AML-193 (cell line): ENCODE data around the gene MAP2K5.
A peak's percentile ranks its signal among the peaks of the same experiment; 100 is the strongest.
"Not testable (repeated sequence)": the region's sequence is repeated elsewhere in the genome, so short reads cannot be mapped to it uniquely, and the experiment has no call there.

Experiments
- DNase-seq, 2 experiments: peaks; one replicate each; lab custom pipeline; 2025; lab: John Stamatoyannopoulos, UW

The MAP2K5 gene

DNA sequence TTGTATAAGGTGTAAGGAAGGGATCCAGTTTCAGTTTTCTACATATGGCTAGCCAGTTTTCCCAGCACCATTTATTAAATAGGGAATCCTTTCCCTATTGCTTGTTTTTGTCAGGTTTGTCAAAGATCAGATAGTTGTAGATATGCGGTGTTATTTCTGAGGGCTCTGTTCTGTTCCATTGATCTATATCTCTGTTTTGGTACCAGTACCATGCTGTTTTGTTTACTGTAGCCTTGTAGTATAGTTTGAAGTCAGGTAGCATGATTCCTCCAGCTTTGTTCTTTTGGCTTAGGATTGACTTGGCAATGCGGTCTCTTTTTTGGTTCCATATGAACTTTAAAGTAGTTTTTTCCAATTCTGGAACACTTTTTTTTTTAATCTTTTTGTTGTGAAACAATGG, 130.3 kb downstream of the MAP2K5 start:
- DNase-seq, result not testable (repeated sequence)

DNA sequence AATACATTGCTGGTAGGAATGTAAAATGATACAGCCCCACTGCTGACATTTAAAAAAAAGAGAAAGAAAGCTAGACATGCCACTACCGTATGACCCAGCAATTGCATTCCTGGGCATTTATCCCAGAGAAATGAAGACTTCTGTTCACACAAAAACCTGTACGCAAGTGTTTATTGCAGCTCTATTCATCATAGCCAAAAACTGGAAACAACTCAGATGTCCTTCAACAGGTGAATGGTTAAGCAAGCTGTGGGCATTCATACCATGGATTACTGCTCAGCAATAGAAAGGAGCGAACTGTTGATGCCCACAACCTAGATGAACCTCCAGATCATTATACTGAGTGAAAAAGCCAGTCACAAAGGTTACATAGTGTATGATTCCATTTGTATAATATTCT, 132.5 kb downstream of the MAP2K5 start:
- no peak for DNase-seq

DNA sequence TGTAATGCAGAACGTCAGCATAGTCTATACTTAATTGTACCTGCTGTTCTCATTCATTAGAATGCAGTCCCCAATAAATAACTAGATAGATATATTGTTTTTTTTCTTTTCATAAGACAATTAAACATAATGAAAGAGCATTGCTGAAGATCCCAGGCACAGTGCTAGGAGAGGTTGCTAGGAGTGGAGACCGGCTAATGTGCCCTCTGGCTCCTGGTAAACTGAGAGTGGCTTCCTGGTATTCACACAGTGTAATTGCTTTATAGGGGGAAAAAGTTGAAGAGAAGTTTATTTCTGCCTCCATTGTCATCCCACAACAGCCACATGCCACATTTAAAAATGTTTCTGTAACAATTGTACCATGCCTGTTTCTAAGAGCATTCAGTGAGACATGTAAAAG, 135.6 kb downstream of the MAP2K5 start:
- no peak for DNase-seq

DNA sequence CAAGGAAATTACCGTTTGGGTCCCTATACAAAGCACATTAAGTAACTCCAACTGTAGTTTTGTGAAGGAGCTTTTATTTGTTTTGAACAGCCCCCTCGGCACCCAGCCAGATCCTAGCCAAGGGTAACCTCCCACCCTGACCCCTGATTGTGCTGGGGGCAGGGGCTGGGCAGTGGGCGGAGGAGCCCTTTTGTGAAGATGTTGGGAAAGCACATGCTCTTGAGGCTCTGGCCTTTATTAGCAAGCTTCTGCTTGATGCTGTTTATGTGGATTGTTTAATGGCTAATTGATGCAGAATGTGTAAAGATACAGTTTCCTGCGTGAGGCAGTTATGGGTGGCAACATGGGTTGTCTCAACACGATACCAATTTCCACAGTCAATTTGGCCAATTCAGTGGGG, 136.5 kb downstream of the MAP2K5 start:
- DNase-seq, result no peak

DNA sequence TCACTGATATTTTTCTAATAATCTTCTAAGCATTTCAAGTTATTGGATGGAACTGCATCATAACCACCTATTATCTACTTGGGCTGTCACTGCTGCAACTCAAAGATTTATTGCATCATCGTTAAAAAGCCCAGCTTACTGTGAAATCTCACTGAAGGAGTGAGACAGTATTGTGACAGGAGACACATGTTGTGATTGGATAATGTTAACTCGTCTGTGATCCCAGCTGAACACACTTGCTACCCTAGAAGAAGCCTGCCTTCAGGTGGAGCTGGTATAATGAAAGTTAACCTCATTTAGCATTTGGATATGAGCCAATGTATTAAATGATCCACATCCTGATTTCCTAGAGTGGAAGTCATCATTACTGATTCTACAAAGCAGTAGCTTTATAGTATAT, 138.1 kb downstream of the MAP2K5 start:
- DNase-seq, result no peak

DNA sequence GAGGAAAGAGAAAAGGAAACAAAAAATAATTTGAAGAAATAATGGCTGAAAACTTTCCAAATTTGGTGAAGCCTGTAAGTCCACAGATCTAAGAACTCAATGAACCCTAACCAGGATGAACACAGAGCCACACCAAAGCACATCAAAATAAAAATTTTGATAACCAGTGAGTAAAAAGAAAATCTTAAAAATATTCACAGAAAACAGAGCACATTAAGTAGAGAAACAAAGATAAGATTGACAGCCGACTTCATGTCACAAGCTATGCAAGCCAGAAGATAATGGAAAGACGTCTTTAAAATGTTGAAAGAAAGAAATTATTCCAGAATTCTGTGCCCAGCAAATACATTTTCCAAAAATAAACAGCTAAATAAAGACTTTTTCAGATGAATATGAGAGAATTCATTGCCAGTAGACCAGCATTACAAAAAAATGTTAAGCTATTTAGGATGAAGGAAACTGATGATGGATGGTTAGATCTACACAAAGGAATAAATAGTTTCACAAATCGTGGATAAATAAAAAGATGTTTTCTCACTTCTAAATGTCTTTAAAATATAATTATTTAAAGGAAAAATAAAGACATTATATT, 142.6 kb downstream of the MAP2K5 start:
- DNase-seq, result peak in 1 of 2 experiments; percentile 6

DNA sequence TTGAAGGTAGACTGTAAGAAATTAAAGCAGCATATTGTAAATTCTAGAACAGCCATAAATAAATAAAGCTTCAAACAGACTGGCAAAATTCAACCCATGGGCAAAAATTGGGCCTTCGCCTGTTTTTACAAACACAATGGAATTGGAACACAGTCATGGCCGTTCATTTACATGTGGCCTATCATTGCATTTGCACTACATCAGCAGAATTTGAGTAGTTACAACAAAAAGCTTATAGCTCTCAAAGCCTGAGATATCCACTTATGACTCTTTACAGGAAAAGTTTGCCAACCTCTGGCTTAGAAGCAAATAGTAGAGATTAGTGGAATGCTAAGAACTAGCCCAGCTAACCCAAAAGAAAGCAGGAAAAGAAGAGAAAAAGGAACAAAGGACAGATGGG, 143.2 kb downstream of the MAP2K5 start:
- no peak for DNase-seq

DNA sequence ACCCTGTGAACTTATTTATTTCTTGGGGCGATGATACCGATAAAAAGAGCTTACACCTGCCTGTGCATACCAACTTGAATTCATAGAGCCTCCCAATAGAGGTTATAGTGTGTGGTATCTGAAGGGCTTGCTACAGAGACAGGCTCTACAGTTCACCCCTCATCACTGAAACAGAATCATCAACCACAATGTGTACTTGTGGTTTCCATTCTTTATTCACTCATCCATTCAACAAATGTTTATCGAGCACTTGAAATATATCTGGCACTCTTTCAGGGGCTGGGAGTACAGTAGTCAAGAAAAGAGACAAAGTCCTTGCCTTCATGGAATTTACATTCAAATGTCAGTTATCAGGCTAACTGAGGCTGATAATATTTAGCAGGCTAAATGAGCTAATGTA, 148.4 kb downstream of the MAP2K5 start:
- DNase-seq, result no peak

DNA sequence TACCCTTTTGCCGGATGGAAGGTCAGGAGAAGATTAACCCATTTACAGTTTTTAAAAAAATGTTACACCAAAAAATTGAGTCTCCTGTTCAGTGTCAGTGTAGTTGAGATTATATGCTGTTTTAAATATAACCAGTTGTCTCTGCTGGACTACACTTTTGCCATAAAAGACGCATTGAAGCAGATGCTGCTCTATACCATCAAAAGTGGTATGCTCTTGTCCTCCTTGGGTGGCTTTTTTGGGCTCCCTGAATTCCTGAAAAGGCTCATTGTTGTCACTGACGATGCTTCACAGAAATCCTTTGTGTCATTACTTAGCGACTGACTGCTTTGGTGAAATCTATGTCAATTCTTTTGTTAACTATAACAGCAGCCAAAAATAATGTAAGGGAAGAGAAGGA, 148.9 kb downstream of the MAP2K5 start:
- no peak for DNase-seq

DNA sequence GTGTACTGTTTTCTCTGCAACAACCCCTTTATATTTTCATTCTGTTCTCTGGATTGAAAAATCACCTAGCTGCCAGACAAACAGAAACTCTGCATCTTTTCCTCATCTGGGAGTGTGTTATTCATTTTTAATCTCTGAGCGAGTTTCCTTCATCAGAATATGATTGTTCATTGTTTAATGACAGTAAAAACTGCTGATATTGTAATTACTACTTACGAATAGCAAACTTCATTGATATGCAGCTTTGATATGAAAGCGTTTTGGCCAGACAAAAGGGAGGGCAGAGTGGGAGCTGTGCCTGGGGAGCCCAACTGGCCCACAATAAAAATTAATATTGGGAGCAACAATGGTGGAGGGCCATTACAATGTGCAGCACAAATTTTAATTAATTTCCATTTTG, 150.1 kb downstream of the MAP2K5 start:
- no peak for DNase-seq

DNA sequence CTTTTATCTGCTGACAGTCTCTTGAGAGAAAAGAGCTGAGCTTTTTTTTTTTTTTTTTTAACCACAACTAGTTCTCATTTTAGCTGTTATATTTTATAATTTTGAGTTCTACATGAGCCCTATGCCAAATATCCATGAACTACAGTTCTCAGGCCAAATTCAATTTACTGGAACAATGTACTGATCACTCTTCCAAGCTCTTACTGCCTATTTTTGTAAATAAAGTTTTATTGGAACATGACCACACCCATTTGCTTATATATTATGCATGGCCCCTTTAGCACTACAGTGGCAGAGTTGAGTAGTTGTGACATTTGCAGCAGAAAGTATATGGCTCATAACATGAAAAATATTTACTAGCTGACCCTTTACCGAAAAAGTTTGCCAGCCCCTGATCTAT, 153.6 kb downstream of the MAP2K5 start:
- DNase-seq, result no peak

DNA sequence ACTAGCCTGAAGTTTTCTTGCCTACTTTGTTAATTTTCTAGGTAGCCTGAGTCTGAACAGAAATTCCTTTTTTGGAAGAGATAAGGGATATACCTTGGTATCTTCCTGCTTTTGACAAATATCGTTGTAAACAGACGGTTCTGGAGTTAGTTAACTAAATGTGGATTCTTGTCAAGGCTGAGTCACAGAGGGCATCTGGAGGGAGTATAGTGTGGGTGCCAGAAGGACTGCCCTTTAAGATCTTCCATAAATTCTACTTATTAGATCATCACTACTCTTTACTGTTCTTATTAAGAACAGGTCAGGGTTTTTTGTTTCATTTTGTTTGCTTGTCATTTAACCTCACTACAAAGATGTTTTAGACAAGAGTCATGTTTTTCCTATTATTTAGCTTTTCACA, 157.5 kb downstream of the MAP2K5 start:
- DNase-seq, result no peak

DNA sequence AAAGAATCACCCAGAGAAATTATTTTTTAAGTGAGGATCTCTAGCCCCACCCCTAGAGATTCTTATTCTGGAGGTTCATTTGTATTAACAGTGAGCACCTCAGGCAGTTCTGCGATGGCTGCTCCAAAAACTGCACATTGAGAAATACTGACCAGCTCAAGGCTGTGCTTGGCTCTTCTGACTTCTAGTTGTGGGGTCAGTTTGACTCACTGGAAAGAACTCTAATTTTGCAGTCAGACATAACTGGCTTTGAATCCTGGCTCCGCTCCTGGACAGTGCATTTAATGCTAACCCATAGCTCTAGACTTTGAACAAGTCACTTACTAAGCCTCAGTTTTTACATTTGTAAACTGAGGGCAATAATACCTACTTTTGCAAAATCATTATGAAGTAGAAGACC, 159.2 kb downstream of the MAP2K5 start:
- DNase-seq, result no peak

DNA sequence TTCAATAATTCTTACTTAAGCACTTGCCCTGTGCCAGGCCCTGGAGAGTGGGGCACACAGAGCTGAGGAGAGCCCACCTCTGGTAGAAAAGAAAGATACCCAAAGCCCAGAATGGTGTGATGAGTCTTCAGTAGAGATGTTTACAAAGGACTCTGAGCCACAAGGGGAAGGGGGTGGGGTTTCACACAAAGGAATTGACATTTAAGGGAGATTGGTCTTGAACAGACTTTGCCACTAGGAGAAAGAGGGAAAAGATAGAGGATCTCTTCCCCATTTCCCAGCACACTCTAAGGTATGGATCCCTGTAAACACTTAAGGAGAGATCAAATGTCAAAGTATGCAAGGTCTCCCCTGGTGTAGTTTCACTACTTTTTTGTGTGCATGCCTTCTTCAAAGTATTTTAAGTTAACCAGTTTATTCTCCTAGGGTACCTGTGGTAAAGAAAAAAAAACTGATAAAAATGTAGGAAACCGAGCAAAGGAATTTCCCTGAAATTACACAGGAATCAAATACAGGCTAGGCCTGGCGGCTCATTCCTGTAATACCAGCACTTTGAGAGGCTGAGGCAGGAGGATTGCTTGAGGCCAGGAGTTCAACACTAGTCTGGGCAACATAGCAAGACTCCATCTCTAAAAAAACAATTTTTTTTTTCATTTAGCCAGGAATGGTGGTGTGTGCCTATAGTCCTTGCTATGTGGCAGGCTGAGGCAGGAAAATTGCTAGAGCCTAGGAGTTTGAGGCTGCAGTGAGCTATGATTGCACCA, 165.2 kb downstream of the MAP2K5 start:
- no peak for DNase-seq

DNA sequence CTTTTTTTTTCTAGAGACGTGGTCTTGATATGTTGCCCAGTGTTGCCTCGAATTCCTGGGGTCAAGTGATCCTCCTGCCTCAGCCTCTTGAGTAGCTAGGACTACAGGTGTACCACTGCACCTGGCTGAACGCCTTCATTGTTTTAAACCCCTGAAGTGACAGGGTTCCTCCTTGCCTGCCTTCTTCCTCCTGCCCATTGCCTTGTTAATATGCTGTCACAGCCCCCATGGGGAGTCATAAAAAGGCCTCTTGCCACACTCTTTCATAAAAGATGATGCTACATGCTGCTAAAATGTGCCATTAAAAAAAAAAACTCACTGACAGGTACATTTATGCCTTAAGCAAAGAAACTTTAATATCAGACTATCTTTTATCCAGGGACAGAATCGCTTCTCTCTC, 166.0 kb downstream of the MAP2K5 start:
- no peak for DNase-seq

DNA sequence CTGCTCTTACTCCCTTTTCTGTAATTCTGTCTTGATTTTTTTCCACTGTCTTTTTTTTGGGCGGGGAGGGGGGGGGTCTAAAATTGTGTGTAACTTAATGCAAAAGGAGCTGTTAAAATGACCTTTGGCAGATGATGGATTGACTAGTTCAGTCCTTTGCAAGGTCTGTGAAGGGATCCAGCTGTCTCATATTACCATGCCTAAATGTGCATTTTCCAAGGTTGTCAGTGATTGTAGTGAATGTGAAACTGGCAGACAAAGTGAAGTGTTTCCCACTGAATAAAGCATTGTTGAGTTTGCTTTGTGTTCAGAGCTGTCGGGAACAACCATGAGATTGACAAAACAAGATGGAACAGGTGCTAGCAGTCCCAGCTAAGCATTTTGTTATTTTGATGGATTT, 172.7 kb downstream of the MAP2K5 start:
- DNase-seq, result no peak

DNA sequence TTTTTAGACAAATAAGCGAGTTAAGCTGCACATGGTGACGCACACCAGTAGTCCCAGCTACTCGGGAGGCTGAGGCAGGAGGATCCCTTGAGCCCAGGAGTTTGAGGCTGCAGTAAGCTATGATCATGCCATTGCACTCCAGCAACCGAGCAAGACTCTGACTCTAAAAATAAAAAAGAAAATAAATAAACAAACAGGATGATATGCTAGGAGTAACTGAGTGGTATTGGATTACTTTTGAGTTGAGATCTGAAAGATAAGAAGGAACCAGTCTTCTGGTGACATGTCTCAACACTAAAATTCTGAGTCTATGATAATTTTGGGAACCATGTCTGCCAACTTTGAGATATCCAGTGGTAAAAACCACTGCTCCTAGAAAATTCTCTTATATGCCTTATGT, 173.7 kb downstream of the MAP2K5 start:
- DNase-seq, result no peak

DNA sequence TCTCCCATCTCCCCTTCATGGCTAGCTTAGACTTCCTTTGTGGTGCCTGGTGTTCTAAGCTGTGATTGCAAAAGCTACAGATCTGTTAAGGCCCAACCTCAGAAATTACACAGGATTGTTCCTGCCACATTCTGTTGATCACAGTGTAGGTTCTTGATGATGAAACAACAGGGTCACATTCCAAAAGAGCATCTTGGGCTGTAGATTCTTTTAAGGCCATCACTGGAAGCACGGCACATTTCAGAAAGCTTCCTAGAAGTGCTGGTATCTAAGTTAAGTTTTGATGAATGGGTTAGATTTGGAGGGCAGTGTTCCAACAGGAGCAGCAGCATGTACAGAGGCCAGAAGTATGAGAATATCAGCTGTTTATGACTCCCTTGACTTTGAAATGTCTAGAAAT, 175.3 kb downstream of the MAP2K5 start:
- no peak for DNase-seq

DNA sequence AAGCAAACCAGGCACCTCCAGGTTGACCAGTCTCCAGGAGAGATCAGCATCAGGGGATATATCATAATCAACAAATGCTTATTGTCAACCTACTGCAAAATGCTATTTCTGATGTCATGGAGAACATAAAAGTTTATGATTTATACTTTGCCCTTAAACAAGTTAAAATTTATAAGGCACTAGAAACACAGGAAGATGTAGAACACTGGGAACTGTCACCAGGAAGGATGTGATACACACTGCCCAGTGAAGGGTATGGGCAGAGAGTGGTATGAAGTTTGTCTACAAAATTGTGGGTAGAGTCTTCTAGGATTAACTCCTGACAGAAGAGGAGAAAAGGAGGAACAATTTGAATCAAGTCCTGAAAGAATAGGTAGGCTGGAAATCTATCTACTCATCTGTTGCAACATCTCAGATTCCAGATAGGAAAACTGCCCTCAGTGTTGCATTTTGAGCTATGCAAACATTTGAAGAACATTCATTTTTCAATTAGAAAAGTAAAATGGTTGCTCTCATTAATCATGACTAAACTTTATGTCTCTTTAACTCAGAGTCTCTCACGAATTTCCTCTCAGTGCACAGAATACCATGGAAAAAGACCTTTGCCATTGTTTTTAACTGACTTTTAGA, 176.9 kb downstream of the MAP2K5 start:
- no peak for DNase-seq

DNA sequence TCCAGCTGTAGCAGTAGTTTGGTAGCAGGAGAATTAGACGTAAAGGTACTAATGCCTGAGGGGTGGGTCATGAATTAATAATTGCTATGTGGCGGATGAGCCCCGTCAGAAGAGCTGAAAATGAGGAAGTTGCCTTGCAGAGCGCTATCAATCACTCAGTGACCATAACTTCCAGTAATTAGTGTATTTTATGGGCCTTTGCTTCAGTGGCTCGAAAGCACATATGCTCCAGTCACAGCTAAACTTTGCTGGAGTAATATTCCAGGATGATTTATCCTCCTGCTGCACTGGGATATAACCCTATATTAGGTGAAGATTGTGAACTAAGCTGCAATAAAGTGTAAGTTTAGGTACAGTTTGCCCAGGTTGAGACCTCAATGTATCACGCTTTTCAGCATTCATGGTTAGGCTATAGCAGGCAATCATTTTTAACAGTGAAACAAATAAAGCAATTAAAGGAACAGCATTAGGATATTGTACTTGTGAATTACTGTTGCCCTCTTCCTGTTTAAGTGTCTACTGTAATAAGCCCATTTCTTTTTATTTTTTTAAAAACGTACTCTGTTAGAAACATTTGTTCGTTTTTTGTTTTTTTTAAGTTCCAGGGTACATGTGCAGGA, 178.2 kb downstream of the MAP2K5 start:
- no peak for DNase-seq

DNA sequence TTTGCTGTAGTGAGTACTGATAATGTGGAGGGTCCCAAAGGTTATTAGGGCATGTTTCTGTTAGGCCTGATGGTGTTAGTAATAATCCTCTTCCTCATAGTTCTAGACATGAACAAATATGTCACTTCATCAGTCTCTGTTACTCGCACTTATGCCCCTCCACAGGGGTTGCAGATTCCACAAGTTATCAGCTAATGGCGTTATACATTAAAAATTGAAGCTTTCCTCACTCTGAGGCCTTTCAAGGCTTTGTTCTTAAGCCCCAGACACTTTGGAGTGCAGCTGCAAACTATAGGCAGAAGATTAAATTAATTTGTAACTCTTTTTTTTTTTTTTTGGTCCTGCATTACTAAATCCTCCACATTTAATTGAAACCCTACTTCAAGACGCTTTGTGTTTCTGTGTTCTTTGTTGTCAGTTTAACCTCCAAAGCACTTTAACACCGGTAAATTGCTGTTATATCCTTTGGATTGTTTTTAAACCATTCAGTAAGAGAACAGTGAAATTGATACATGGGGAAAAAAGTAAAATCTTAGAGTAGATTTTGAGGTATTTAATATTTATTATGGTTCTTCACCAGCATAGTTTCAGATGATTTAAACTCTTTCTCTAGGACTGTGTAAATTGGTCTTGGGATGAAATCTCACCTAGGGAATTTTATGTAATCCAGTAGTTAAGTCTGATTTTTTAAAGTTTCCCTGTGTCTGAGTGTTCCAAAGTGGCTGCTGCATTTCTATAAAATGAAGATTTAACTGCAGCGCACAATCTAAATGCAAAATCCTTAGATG, 179.7 kb downstream of the MAP2K5 start:
- no peak for DNase-seq

DNA sequence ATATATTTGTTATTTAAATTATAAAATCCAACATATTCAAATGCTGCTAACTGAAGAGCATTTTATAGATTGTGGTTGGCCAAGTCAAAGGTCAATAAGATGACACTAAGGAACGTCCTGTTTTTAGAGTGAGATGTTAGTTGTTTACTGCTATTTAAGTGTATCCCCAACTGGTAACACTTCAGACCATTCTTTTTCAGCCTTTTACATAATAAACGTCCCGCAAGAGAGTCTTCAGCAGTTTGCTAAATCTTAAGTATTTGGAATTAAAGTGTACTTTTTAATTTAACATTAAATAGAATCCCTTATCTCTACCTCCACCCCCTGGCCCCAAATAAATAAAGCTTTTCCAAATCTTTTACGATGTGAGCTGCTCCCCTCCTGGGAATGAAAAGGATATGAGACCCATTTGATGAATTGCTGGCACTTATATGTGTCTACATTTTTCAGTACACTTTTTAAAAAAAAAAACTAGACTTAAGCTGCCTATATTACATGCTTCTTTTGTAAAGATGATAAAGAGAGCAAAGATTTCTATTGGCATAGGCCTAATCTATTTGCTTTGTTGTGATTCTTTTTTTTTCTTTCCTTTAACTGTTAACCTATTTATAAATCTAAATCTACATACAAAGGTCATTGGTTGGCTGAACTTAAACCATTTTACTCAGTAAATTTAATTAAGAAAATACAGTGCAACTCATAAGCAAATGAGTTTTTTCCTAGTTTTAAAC, 181.0 kb downstream of the MAP2K5 start:
- DNase-seq, result no peak
